UCSD-AML1 (cell line): ENCODE data around the gene MON2.

ENCODE experiments used
- DNase-seq: peaks from one replicate; lab custom pipeline; 2025; ENCODE audit not compliant: unreplicated experiment; lab: John Stamatoyannopoulos, UW

MON2 gene

DNA sequence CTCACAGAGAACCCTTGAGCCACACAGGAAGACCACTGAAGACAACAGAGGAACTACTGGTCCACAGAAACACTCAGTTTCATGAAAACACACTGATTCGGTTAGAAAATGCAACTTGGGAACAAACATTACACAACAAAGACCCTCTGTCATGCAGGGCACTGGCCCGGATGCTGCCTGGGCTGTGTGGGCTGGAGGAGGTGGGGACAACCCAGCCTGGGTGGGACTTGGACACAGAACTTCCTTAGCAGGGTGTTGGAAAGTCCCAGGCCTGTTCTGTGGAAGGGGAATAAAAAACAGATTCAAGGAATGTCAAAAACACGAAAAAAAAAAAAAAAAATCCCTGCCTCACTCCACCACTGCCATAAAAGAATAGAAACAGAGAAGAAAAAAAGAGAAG is 181.0 kb downstream of the MON2 start:
- no peak for DNase-seq

DNA sequence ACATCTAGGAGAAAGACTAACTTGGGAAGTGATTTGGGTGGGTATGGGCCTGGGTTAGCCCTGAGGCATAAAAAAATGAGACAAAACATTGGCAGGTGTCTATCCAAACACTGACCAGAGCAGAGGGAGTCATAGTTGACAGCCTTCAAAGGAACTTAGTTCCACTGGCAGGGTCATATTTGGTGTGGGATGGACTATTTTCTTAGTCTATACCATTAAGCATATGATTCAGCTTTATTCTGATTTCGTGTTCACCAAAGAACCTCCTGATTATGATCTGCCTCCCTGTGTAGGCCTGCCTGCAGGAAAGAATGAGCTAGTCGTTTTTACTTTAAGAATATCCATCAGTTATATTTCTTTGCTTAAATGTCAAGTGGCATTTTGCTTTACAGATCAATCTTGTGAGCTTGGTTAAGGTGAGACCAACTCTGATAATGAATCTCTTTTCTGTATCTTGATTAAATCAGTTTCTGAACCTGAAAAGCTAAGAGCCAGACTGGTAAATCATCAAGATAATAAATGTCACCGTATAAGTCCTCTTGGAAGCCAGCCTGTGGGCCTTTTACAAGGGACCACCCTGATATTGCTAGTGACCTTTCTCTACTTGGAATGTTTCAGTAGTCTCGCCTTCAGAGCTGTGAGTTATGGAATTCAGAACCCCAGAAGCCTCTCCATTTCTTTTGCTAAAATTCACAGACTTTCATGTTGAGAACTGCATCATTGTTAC is 182.9 kb downstream of the MON2 start:
- DNase-seq, result no peak
